K562 (cell line): ENCODE data around the gene ZSWIM7. TPM values are rescaled to one million over a fixed set of nuclear protein-coding genes. Genes with fewer than 3 reads are reported as not detected.

Source experiments
- ATAC-seq: fragments of 200-7000 bp; cut with Tn5 transposase; 3 replicates; pipeline ENCODE4 v1.9.1; 2020; ENCODE audit warnings: moderate library complexity
- BruUV-seq: library from RNA; stranded (reverse); fragments of 400-500 nt; replicated peaks from 2 replicates; lab custom pipeline; 2021; lab: Mats Ljungman, UMichigan
- CTCF ChIA-PET: fragments of 300-600 bp; formaldehyde crosslinking; extraction: SDS; loops from one replicate; lab custom pipeline; 2021; ENCODE audit warnings: low intra/inter-chr PET ratio; lab: Yijun Ruan, JAX
- POLR2A ChIA-PET: fragments of 300-600, 350-650 bp; sonication (Branson Sonifier 250); formaldehyde crosslinking; extraction: SDS; loops from one replicate; lab custom pipeline; 2021; ENCODE audit warnings: antibody characterized with exemption, inconsistent platforms; lab: Yijun Ruan, JAX
- DNase-seq, 4 experiments: peaks; one replicate each; pipeline versions ENCODE4 v3.0.0 to v3.0.0-alpha.2; 2011 to 2018; ENCODE audit warnings: low spot score in 3 of 4, mixed read lengths in 3 of 4; ENCODE audit errors: extremely low read depth in 1 of 4
- FAIRE-seq: peaks from 2 replicates; lab custom pipeline; 2011; peaks lifted over from hg19 to GRCh38; lab: Jason Lieb, UNC
- H2AFZ ChIP-seq: 2 replicates; pipeline ENCODE4 v1.6.0; 2011; ENCODE audit warnings: low read depth, low read length, control low read depth, inconsistent platforms
- H3K27ac ChIP-seq: fragments of 200-600 bp; 3 replicates; pipeline ENCODE4 v1.8.0; 2011; ENCODE audit warnings: low read depth, mild to moderate bottlenecking, control low read depth, inconsistent platforms, low read length, moderate library complexity, mixed read lengths; ENCODE audit errors: extremely low read depth
- H3K27me3 ChIP-seq, 2 experiments: fragments of 300-600 bp in 1 of 2; 2 replicates in 1 of 2; 3 replicates in 1 of 2; pipeline versions ENCODE4 v1.6.0 to v1.8.0; 2011; ENCODE audit warnings: inconsistent platforms in 2 of 2, low read length in 2 of 2, mild to moderate bottlenecking in 1 of 2, mixed read lengths in 1 of 2, moderate library complexity in 1 of 2; ENCODE audit not compliant: control insufficient read depth in 2 of 2, insufficient read depth in 2 of 2
- H3K36me3 ChIP-seq: fragments of 300-600 bp; 3 replicates; pipeline ENCODE4 v1.8.0; 2011; ENCODE audit warnings: mild to moderate bottlenecking, low read length, inconsistent platforms; ENCODE audit not compliant: control insufficient read depth, insufficient read depth
- H3K4me1 ChIP-seq, 2 experiments: fragments of 200-600 bp in 1 of 2; replicated peaks in 1 of 2; 2 replicates in 1 of 2; 3 replicates in 1 of 2; pipeline versions ENCODE4 v1.5.1 to v1.8.0; 2011; ENCODE audit warnings: inconsistent platforms in 2 of 2, low read length in 2 of 2, mild to moderate bottlenecking in 1 of 2, mixed read lengths in 1 of 2, moderate library complexity in 1 of 2; ENCODE audit not compliant: control insufficient read depth in 2 of 2, insufficient read depth in 2 of 2
- H3K4me2 ChIP-seq: 2 replicates; pipeline ENCODE4 v1.6.1; 2011; ENCODE audit warnings: low read length, control low read depth, inconsistent platforms, mixed read lengths; ENCODE audit not compliant: insufficient read depth
- H3K4me3 ChIP-seq: fragments of 200-600 bp; sonication (generic), shearing (Covaris generic); 2 replicates; pipeline ENCODE4 v1.5.1; 2016; ENCODE audit warnings: control low read depth, inconsistent platforms
- H3K79me2 ChIP-seq: fragments of 200-600 bp; 3 replicates; pipeline ENCODE4 v1.8.0; 2011; ENCODE audit warnings: low read length, inconsistent platforms; ENCODE audit not compliant: control insufficient read depth, insufficient read depth
- H3K9ac ChIP-seq, 2 experiments: 2 replicates each; pipeline versions ENCODE4 v1.6.0 to v1.6.1; 2011; ENCODE audit warnings: low read depth in 2 of 2, low read length in 2 of 2, control low read depth in 1 of 2, inconsistent platforms in 1 of 2, mild to moderate bottlenecking in 1 of 2, mixed read lengths in 1 of 2; ENCODE audit not compliant: insufficient read depth in 1 of 2
- H3K9me1 ChIP-seq: one replicate; pipeline ENCODE4 v1.6.0; 2011; ENCODE audit warnings: inconsistent platforms, mild to moderate bottlenecking, low read length, moderate library complexity; ENCODE audit not compliant: control insufficient read depth, insufficient read depth
- H3K9me3 ChIP-seq: replicated peaks from 2 replicates; pipeline ENCODE4 v1.5.1; 2011; ENCODE audit warnings: low read depth, low read length, inconsistent platforms; ENCODE audit not compliant: control insufficient read depth, insufficient read depth
- H4K20me1 ChIP-seq: replicated peaks from 2 replicates; pipeline ENCODE4 v1.6.1; 2011; ENCODE audit warnings: low read length, inconsistent platforms, mixed read lengths; ENCODE audit not compliant: control insufficient read depth, insufficient read depth
- ARHGAP35 ChIP-seq: fragments of 450-650 bp; IDR thresholded peaks from 2 replicates; pipeline ENCODE4 v1.6.1; 2018; ENCODE audit not compliant: partially characterized antibody
- BCOR ChIP-seq: fragments of 450-650 bp; IDR thresholded peaks from 2 replicates; pipeline ENCODE4 v1.6.1; 2016
- BRCA1 ChIP-seq, 2 experiments: fragments of 450-650 bp in 1 of 2; sonication (generic) in 1 of 2; formaldehyde crosslinking in 1 of 2; IDR thresholded peaks; 2 replicates each; pipeline versions ENCODE4 v1.5.0 to v1.6.1; 2017 to 2020; ENCODE audit warnings: mild to moderate bottlenecking in 1 of 2, missing genetic modification reagents in 1 of 2
- ETV6 ChIP-seq, 3 experiments: fragments of 150-350 bp in 1 of 3; sonication (generic) in 1 of 3; formaldehyde crosslinking in 1 of 3; IDR thresholded peaks; 2 replicates each; pipeline versions ENCODE4 v1.6.1 to v1.8.0; 2014 to 2022; ENCODE audit warnings: borderline replicate concordance in 2 of 3, low read depth in 2 of 3, antibody characterized with exemption in 1 of 3, low read length in 1 of 3, mild to moderate bottlenecking in 1 of 3, missing genetic modification reagents in 1 of 3
- JUND ChIP-seq, 2 experiments: IDR thresholded peaks; 2 replicates in 1 of 2; 3 replicates in 1 of 2; pipeline ENCODE4 v1.6.1; 2011; ENCODE audit warnings: borderline replicate concordance in 2 of 2, low read depth in 2 of 2, low read length in 2 of 2, improper control_type of control experiment in 1 of 2, missing biosample characterization in 1 of 2, missing genetic modification characterization in 1 of 2, missing genetic modification reagents in 1 of 2
- MAFK ChIP-seq: IDR thresholded peaks from 2 replicates; pipeline ENCODE4 v1.6.1; 2011; ENCODE audit warnings: low read length, improper control_type of control experiment
- MECOM ChIP-seq: fragments of 250-450 bp; sonication (Bioruptor Pico); IDR thresholded peaks from 2 replicates; pipeline ENCODE4 v1.8.0; 2022; ENCODE audit warnings: inconsistent platforms
- MTF1 ChIP-seq: fragments of 250-450 bp; sonication (Bioruptor Pico); IDR thresholded peaks from 2 replicates; pipeline ENCODE4 v1.9.0; 2021; ENCODE audit warnings: moderate library complexity, mild to moderate bottlenecking, inconsistent platforms, borderline replicate concordance
- NFE2L1 ChIP-seq: fragments of 450-650 bp; IDR thresholded peaks from 2 replicates; pipeline ENCODE4 v1.6.1; 2016; ENCODE audit warnings: missing genetic modification characterization, low read depth, mild to moderate bottlenecking, missing compliant biosample characterization, moderate library complexity, borderline replicate concordance
- PHB2 ChIP-seq: fragments of 450-650 bp; IDR thresholded peaks from 2 replicates; pipeline ENCODE4 v1.6.1; 2017; ENCODE audit warnings: low read depth
- RFX7 ChIP-seq: fragments of 250-450 bp; sonication (Bioruptor Pico); IDR thresholded peaks from 2 replicates; pipeline ENCODE4 v1.5.1; 2021; ENCODE audit warnings: mild to moderate bottlenecking
- SMARCE1 ChIP-seq: fragments of 450-650 bp; IDR thresholded peaks from 2 replicates; pipeline ENCODE4 v1.7.1; 2016; ENCODE audit warnings: mild to moderate bottlenecking
- SNAPC5 ChIP-seq: fragments of 250-450 bp; sonication (Bioruptor Pico); IDR thresholded peaks from 2 replicates; pipeline ENCODE4 v1.8.0; 2021; ENCODE audit warnings: moderate library complexity, mild to moderate bottlenecking, inconsistent platforms
- SNIP1 ChIP-seq: fragments of 450-650 bp; IDR thresholded peaks from 2 replicates; pipeline ENCODE4 v1.7.1; 2017; ENCODE audit warnings: low read depth, mild to moderate bottlenecking
- ZNF280A ChIP-seq: fragments of 450-650 bp; IDR thresholded peaks from 2 replicates; pipeline ENCODE4 v1.6.1; 2018; ENCODE audit warnings: mild to moderate bottlenecking, low read depth; ENCODE audit not compliant: partially characterized antibody
- ZNF280B ChIP-seq: fragments of 250-450 bp; sonication (Bioruptor Pico); IDR thresholded peaks from 2 replicates; pipeline ENCODE4 v1.5.1; 2021; ENCODE audit warnings: mild to moderate bottlenecking
- ZNF431 ChIP-seq: sonication (generic); formaldehyde crosslinking; IDR thresholded peaks from 2 replicates; pipeline ENCODE4 v1.8.0; 2022; ENCODE audit warnings: mild to moderate bottlenecking, missing genetic modification reagents
- WGBS: fragments of 100-300 bp; shearing (Covaris generic); methylation state at CpG from one replicate; pipeline ENCODE4 v1.1.6; 2016; ENCODE audit warnings: low coverage, mixed read lengths; ENCODE audit not compliant: insufficient coverage; ENCODE audit errors: missing lambda C conversion rate; 5-methylcytosine and 5-hydroxymethylcytosine counted together
- in situ Hi-C: fragments of 300-500 bp; cut with MboI; formaldehyde crosslinking; loops from 4 replicates; pipeline ENCODE4 v1.15.0; 2018; ENCODE audit warnings: inconsistent platforms, mixed read lengths
- intact Hi-C: fragments of 100-400 bp; cut with micrococcal nuclease; formaldehyde crosslinking; loops from 2 replicates; pipeline ENCODE4 v1.14.2; 2022
- polyA plus RNA-seq, 8 experiments: library from polyadenylated mRNA; depleted of rRNA in 4 of 8; stranded (reverse) in 5 of 8; unstranded in 3 of 8; fragments of >200 nt; fragmentation: Nextera tagmentation in 2 of 8; fragmentation: Illumina TruSeq in 1 of 8; extraction: Ambion mirVana in 2 of 8; extraction: Trizol in 1 of 8; gene quantifications; 2 replicates each; pipeline versions ENCODE4 v1.2.1 to v1.2.3, GENCODE V29; 2011 to 2014; ENCODE audit warnings: inconsistent platforms in 1 of 8, missing spikeins in 1 of 8
- total RNA-seq, 7 experiments: library from RNA; depleted of rRNA in 6 of 7; stranded (reverse); fragments of >200 nt in 6 of 7; fragmentation: Illumina TruSeq in 2 of 7; extraction: Trizol in 2 of 7; gene quantifications; 2 replicates each; pipeline versions ENCODE4 v1.2.1 to v1.2.3, GENCODE V29; 2011 to 2021; ENCODE audit warnings: low replicate concordance in 1 of 7

The ZSWIM7 gene
- total and polyA plus RNA-seq, 9 of the 15 experiments (the other 6 are each of a cell fraction or from before 2014, with no cell fraction given): 5.9 to 18.7 (median 9.5) TPM

- FAIRE-seq (no peak), ATAC-seq (no peak), DNase-seq (no peak)
- Histone ChIP-seq H3K4me1 (peaks cover 3 to 24% of the 10 kb centered on the region in 2 experiments; a peak in 3 of 5 replicates), H3K79me2 (peaks cover 16% of the 10 kb centered on the region), H3K4me3 (no peak overlapping the region), H3K36me3 (no peaks in the 10 kb centered on the region), H3K27ac (no peak overlapping the region), H3K9ac (no peak overlapping the region), H3K9me3 (no peaks in the 10 kb centered on the region), H3K27me3 (no peaks in the 10 kb centered on the region), H4K20me1 (no peaks in the 10 kb centered on the region), H3K4me2 (no peak overlapping the region), H3K9me1 (no peaks in the 10 kb centered on the region), H2AFZ (0 out of 2 replicates have a peak overlapping the region, but pooled peaks have one; percentile 32)
- POLR2A ChIA-PET: no interaction called here
- intact Hi-C loops (loop anchor here (5.0 kb wide), 1 partner anchor 114 kb away; no protein-coding TSS in a partner anchor), in situ Hi-C loops (loop anchor here (10.0 kb wide), 2 partner anchors 53 to 107 kb away; partner anchors contain the start of genes TTC19 and ZSWIM7)
- BruUV-seq: no TSS peak
- CTCF ChIA-PET: no interaction called here
- no peak for TF ChIP-seq SNIP1
- no peak for TF ChIP-seq MECOM
- no peak for TF ChIP-seq ETV6 (IDR thresholded peaks at IDR 0.05; ENCODE audit: borderline replicate concordance in 1 of 2, low read depth in 2 of 2, low read length in 1 of 2)
- no peak for TF ChIP-seq ETV6 (CRISPR knock-in tag; IDR thresholded peaks at IDR 0.05; ENCODE audit: borderline replicate concordance)
- no peak for TF ChIP-seq BRCA1 (IDR thresholded peaks at IDR 0.05)
- no peak for TF ChIP-seq BRCA1 (CRISPR knock-in tag; IDR thresholded peaks at IDR 0.05)
- TF ChIP-seq SNAPC5 (CRISPR knock-in tag): no peak
- no peak for TF ChIP-seq JUND (IDR thresholded peaks at IDR 0.05; ENCODE audit: borderline replicate concordance, low read depth, low read length)
- no peak for TF ChIP-seq JUND (tag; IDR thresholded peaks at IDR 0.05; ENCODE audit: borderline replicate concordance, low read depth, low read length)
- TF ChIP-seq MTF1 (CRISPR knock-in tag): no peak
- no peak for TF ChIP-seq ZNF280A
- TF ChIP-seq RFX7 (CRISPR knock-in tag): no peak
- TF ChIP-seq SMARCE1: no peak
- no peak for TF ChIP-seq PHB2
- TF ChIP-seq MAFK: no peak
- TF ChIP-seq ZNF280B (CRISPR knock-in tag): no peak
- no peak for TF ChIP-seq ZNF431 (CRISPR knock-in tag)
- TF ChIP-seq BCOR: no peak
- TF ChIP-seq ARHGAP35: no peak
- TF ChIP-seq NFE2L1 (tag): no peak
- 32% methylated on average over 4 of the region's 7 CpGs for WGBS
Measured at GRCh38 chr17:15941781-15942180, 57.7 kb downstream of the ZSWIM7 start.
